ENCODE results near the gene RHBDL1.

RHBDL1 gene

GRCh38 chr16:658679-659571 is 16.5 kb upstream of the RHBDL1 start:
- no CpG with 5 or more reads among the region's 35 CpGs for WGBS (ENCODE audit: insufficient coverage, insufficient read length)
- no peak for DNase-seq (ENCODE audit: low read depth, low spot score)
- no peak overlapping the region for H3K4me3 ChIP-seq (ENCODE audit: low read length)
- no peaks in the 10 kb centered on the region for H3K27me3 ChIP-seq (ENCODE audit: control insufficient read depth, insufficient read depth, low read length)
- peaks cover 14% of the 10 kb centered on the region for H3K36me3 ChIP-seq (ENCODE audit: control insufficient read depth, insufficient read depth, low read length)
- no peaks in the 10 kb centered on the region for H3K9me3 ChIP-seq (ENCODE audit: control insufficient read depth, insufficient read depth, low read length)
- no peak overlapping the region for H3K27ac ChIP-seq (ENCODE audit: low read length)
- peaks cover 6% of the 10 kb centered on the region for H3K4me1 ChIP-seq (ENCODE audit: control insufficient read depth, insufficient read depth, low read length)

DNA sequence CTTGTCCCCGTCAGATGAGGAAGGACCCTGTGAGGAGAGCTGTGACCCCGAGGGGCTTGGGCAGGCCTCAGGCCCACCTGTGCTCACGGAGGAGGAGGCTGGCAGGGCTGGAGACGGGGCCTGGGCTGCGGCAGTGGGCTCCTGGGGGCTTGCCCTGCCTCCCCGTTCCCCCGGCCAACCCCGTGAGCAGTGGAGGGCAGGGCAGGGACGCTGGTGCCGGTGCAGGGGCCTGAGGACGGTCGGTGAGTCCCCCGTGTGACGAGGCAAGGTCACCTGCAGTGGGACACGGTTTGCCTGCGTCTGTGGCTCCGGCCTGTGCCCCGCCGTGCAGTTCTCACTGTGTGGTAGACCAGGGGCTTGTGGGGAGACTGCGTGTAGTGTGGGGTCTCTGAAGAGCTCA is 15.9 kb upstream of the RHBDL1 start:
- Histone ChIP-seq H3K27ac (ENCODE audit: low read length) (no peak overlapping the region), H3K4me1 (ENCODE audit: control insufficient read depth, insufficient read depth, low read length) (peaks cover 6% of the 10 kb centered on the region), H3K27me3 (ENCODE audit: control insufficient read depth, insufficient read depth, low read length) (no peaks in the 10 kb centered on the region), H3K4me3 (ENCODE audit: low read length) (no peak overlapping the region), H3K36me3 (ENCODE audit: control insufficient read depth, insufficient read depth, low read length) (peaks cover 14% of the 10 kb centered on the region), H3K9me3 (ENCODE audit: control insufficient read depth, insufficient read depth, low read length) (no peaks in the 10 kb centered on the region)
- WGBS (ENCODE audit: insufficient coverage, insufficient read length) = no CpG with 5 or more reads among the region's 20 CpGs
- DNase-seq (ENCODE audit: low read depth, low spot score) = no peak

DNA sequence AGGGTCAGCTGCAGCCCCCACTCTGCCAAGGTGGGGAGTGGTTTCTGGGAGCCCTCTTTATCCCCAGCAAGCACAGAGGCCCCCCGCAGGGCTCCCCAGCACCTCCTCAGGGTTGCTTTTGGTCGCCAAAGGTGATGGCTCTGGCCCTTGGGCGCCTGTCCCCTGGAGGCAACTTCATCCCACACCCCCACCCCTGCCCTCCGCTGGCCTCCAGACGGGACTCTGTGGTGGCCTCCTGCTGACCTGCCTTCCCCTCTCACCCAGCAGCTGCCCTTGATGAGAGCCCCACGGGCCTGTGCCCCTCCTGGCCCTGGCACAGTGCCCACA is 15.4 kb upstream of the RHBDL1 start:
- H3K9me3 ChIP-seq (ENCODE audit: control insufficient read depth, insufficient read depth, low read length) = no peaks in the 10 kb centered on the region
- H3K36me3 ChIP-seq (ENCODE audit: control insufficient read depth, insufficient read depth, low read length) = peaks cover 10% of the 10 kb centered on the region
- DNase-seq (ENCODE audit: low read depth, low spot score) = no peak
- peaks cover 6% of the 10 kb centered on the region for H3K4me1 ChIP-seq (ENCODE audit: control insufficient read depth, insufficient read depth, low read length)
- no CpG with 5 or more reads among the region's 6 CpGs for WGBS (ENCODE audit: insufficient coverage, insufficient read length)
- no peak overlapping the region for H3K4me3 ChIP-seq (ENCODE audit: low read length)
- no peaks in the 10 kb centered on the region for H3K27me3 ChIP-seq (ENCODE audit: control insufficient read depth, insufficient read depth, low read length)
- no peak overlapping the region for H3K27ac ChIP-seq (ENCODE audit: low read length)

DNA sequence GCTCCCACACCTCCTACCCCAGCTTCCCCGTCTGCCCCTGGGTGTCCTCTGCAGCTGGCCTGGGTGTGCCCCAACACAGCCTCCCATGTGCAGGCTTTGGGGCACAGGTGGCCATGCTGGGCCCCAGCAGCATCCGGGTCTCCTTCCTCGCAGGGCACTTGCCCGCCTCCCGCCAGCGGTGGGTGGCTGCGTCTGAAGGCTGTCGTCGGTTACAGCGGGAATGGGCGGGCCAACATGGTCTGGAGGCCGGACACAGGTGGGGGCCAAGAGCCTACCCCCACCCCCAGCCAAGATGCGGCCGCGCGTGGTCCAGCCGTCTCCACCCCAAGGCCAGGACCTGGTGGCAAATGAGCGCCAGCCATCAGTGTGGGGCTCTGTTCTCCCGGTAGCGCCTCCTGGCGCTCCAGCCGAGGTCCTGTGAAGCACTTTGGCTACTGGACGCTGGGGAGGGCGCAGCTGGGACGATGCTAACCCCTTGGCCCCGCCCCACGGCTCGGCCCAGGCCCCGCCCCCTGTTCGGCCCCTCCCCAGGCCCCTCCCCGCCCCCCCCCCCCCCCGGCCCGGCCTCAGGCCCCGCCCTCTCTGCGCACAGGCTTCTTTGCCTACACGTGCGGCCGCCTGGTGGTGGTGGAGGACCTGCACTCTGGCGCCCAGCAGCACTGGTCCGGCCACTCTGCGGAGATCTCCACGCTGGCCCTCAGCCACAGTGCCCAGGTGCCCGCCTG is 14.8 kb upstream of the RHBDL1 start:
- peak overlapping the region; percentile 4; the same call in 1 of the 2 replicates for H3K4me3 ChIP-seq (ENCODE audit: low read length)
- no peaks in the 10 kb centered on the region for H3K9me3 ChIP-seq (ENCODE audit: control insufficient read depth, insufficient read depth, low read length)
- no CpG with 5 or more reads among the region's 43 CpGs for WGBS (ENCODE audit: insufficient coverage, insufficient read length)
- DNase-seq (ENCODE audit: low read depth, low spot score) = no peak
- no peaks in the 10 kb centered on the region for H3K27me3 ChIP-seq (ENCODE audit: control insufficient read depth, insufficient read depth, low read length)
- H3K4me1 ChIP-seq (ENCODE audit: control insufficient read depth, insufficient read depth, low read length) = peaks cover 6% of the 10 kb centered on the region
- H3K27ac ChIP-seq (ENCODE audit: low read length) = no peak overlapping the region
- peaks cover 6% of the 10 kb centered on the region for H3K36me3 ChIP-seq (ENCODE audit: control insufficient read depth, insufficient read depth, low read length)

DNA sequence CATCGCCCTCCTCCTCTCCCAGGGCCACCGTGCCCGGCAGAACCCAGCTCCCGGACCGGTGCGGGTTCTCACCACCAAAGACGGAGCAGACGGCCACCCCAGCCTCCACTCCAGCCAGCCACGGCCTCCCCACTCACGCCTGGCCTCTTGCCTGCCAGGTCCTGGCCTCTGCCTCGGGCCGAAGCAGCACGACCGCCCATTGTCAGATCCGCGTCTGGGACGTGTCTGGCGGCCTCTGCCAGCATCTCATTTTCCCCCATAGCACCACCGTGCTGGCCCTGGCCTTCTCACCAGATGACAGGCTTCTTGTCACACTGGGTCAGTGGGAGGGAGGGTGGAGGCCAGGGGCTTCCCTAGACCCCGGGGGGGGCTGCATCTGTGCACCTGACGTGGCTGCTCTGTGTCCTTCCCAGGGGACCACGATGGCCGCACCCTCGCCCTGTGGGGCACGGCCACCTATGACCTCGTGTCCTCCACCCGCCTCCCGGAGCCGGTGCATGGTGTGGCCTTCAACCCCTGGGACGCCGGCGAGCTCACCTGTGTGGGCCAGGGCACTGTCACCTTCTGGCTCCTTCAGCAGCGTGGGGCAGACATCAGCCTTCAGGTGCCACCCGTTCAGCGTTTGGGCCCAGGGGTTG is 14.2 kb upstream of the RHBDL1 start:
- Histone ChIP-seq H3K36me3 (ENCODE audit: control insufficient read depth, insufficient read depth, low read length) (peaks cover 5% of the 10 kb centered on the region; the same call in 1 of the 2 replicates), H3K27me3 (ENCODE audit: control insufficient read depth, insufficient read depth, low read length) (no peaks in the 10 kb centered on the region), H3K4me1 (ENCODE audit: control insufficient read depth, insufficient read depth, low read length) (peaks cover 6% of the 10 kb centered on the region), H3K4me3 (ENCODE audit: low read length) (no peak overlapping the region), H3K9me3 (ENCODE audit: control insufficient read depth, insufficient read depth, low read length) (no peaks in the 10 kb centered on the region), H3K27ac (ENCODE audit: low read length) (no peak overlapping the region)
- DNase-seq (ENCODE audit: low read depth, low spot score) = no peak
- no CpG with 5 or more reads among the region's 35 CpGs for WGBS (ENCODE audit: insufficient coverage, insufficient read length)

- Histone ChIP-seq H3K9me3 (ENCODE audit: control insufficient read depth, insufficient read depth, low read length) (no peaks in the 10 kb centered on the region), H3K4me1 (ENCODE audit: control insufficient read depth, insufficient read depth, low read length) (peaks cover 6% of the 10 kb centered on the region), H3K36me3 (ENCODE audit: control insufficient read depth, insufficient read depth, low read length) (peaks cover 5% of the 10 kb centered on the region; the same call in 1 of the 2 replicates), H3K27me3 (ENCODE audit: control insufficient read depth, insufficient read depth, low read length) (no peaks in the 10 kb centered on the region), H3K27ac (ENCODE audit: low read length) (no peak overlapping the region), H3K4me3 (ENCODE audit: low read length) (no peak overlapping the region)
- no CpG with 5 or more reads among the region's 19 CpGs for WGBS (ENCODE audit: insufficient coverage, insufficient read length)
- DNase-seq (ENCODE audit: low read depth, low spot score) = no peak
These were observed 13.4 kb upstream of the RHBDL1 start for GRCh38 chr16:662095-662494.

- DNase-seq (ENCODE audit: low read depth, low spot score) = no peak
- Histone ChIP-seq H3K4me1 (ENCODE audit: control insufficient read depth, insufficient read depth, low read length) (peaks cover 6% of the 10 kb centered on the region), H3K27me3 (ENCODE audit: control insufficient read depth, insufficient read depth, low read length) (no peaks in the 10 kb centered on the region), H3K36me3 (ENCODE audit: control insufficient read depth, insufficient read depth, low read length) (peaks cover 5% of the 10 kb centered on the region; the same call in 1 of the 2 replicates), H3K27ac (ENCODE audit: low read length) (no peak overlapping the region), H3K9me3 (ENCODE audit: control insufficient read depth, insufficient read depth, low read length) (no peaks in the 10 kb centered on the region), H3K4me3 (ENCODE audit: low read length) (no peak overlapping the region)
- no CpG with 5 or more reads among the region's 21 CpGs for WGBS (ENCODE audit: insufficient coverage, insufficient read length)
These were observed 12.9 kb upstream of the RHBDL1 start for GRCh38 chr16:662597-662996.

DNA sequence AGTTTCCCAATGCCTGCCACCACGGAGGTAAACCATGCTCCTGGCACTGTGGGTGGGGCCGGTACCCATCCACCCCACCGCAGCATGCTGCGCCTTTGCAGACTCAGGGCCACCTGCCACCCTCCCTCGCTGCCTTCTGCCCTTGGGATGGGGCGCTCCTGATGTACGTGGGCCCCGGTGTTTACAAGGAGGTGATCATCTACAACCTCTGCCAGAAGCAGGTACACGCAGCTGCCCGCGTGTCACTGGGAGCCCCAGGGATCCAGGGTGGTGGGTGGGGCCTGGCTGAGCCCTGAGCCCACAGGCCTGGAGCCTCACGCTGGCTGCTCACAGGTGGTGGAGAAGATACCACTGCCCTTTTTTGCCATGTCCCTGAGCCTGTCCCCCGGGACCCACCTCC is 8.9 kb upstream of the RHBDL1 start:
- Histone ChIP-seq H3K4me1 (ENCODE audit: control insufficient read depth, insufficient read depth, low read length) (no peaks in the 10 kb centered on the region), H3K4me3 (ENCODE audit: low read length) (no peak overlapping the region), H3K27ac (ENCODE audit: low read length) (no peak overlapping the region), H3K36me3 (ENCODE audit: control insufficient read depth, insufficient read depth, low read length) (peaks cover 26% of the 10 kb centered on the region), H3K27me3 (ENCODE audit: control insufficient read depth, insufficient read depth, low read length) (no peaks in the 10 kb centered on the region), H3K9me3 (ENCODE audit: control insufficient read depth, insufficient read depth, low read length) (no peaks in the 10 kb centered on the region)
- whole genome bisulfite sequencing (ENCODE audit: insufficient coverage, insufficient read length) = no CpG with 5 or more reads among the region's 13 CpGs
- DNase-seq (ENCODE audit: low read depth, low spot score) = no peak

GRCh38 chr16:667113-667779 is 8.2 kb upstream of the RHBDL1 start:
- Histone ChIP-seq H3K27me3 (ENCODE audit: control insufficient read depth, insufficient read depth, low read length) (no peaks in the 10 kb centered on the region), H3K4me1 (ENCODE audit: control insufficient read depth, insufficient read depth, low read length) (no peaks in the 10 kb centered on the region), H3K4me3 (ENCODE audit: low read length) (no peak overlapping the region), H3K27ac (ENCODE audit: low read length) (no peak overlapping the region), H3K9me3 (ENCODE audit: control insufficient read depth, insufficient read depth, low read length) (no peaks in the 10 kb centered on the region), H3K36me3 (ENCODE audit: control insufficient read depth, insufficient read depth, low read length) (peaks cover 32% of the 10 kb centered on the region)
- DNase-seq (ENCODE audit: low read depth, low spot score) = no peak
- no CpG with 5 or more reads among the region's 22 CpGs for WGBS (ENCODE audit: insufficient coverage, insufficient read length)
